Measurements from ENCODE around the gene KCNIP4. TPM values are rescaled to one million over a fixed set of nuclear protein-coding genes. Genes with fewer than 3 reads are reported as not detected.

The KCNIP4 gene
- total and polyA plus RNA-seq, 2 of the 8 experiments (the other 6 are each of a cell fraction or from before 2014, with no cell fraction given), result 0.06 TPM; not detected in 1

- Histone ChIP-seq H3K23ac (ENCODE audit: insufficient read length) (no peak overlapping the region), H3K4me2 (ENCODE audit: insufficient read depth in 1 of 2, low read depth in 2 of 2, low read length in 2 of 2) (no peak overlapping the region), H3K9ac (replicated peaks in 1 of 4; ENCODE audit: extremely low read depth in 1 of 4, low read depth in 3 of 4, low read length in 3 of 4) (no peak overlapping the region), H4K8ac (ENCODE audit: extremely low read depth, insufficient read depth, low read length) (no peak overlapping the region), H2BK20ac (ENCODE audit: low read length) (no peak overlapping the region), H2AFZ (ENCODE audit: low read length) (0 out of 2 replicates have a peak overlapping the region, but pooled peaks have one; percentile 47), H3K27ac (ENCODE audit: low read depth, low read length) (no peak overlapping the region), H3K36me3 (ENCODE audit: control insufficient read depth in 2 of 4, insufficient read depth in 4 of 4, low read length in 3 of 4) (no peaks in the 10 kb centered on the region), H2AK5ac (ENCODE audit: low read depth, low read length) (no peak overlapping the region), H3K56ac (replicated peaks; ENCODE audit: insufficient read length, low read depth, low read length) (no peak overlapping the region), H2BK5ac (ENCODE audit: low read depth, low read length) (no peak overlapping the region), H4K91ac (replicated peaks; ENCODE audit: insufficient read length, low read length) (no peak overlapping the region), H3K4me3 (ENCODE audit: extremely low read depth in 1 of 4, insufficient read depth in 2 of 4, low read depth in 3 of 4, low read length in 4 of 4) (no peak overlapping the region), H3K79me2 (ENCODE audit: control insufficient read depth in 1 of 2, insufficient read depth in 2 of 2, low read length in 2 of 2) (no peaks in the 10 kb centered on the region), H2BK120ac (replicated peaks; ENCODE audit: low read depth, low read length) (no peak overlapping the region), H4K5ac (ENCODE audit: insufficient read length, low read depth, low read length) (no peak overlapping the region), H3K27me3 (replicated peaks in 1 of 4; ENCODE audit: control insufficient read depth in 3 of 4, extremely low read depth in 1 of 4, insufficient read depth in 3 of 4, low read length in 3 of 4) (no peaks in the 10 kb centered on the region), H3K23me2 (ENCODE audit: low read depth, low read length) (no peaks in the 10 kb centered on the region), H3K18ac (ENCODE audit: extremely low read depth, low read length) (no peak overlapping the region), H2BK15ac (ENCODE audit: low read length) (no peak overlapping the region), H3K9me3 (ENCODE audit: insufficient read depth in 2 of 2, low read depth in 1 of 2, low read length in 1 of 2) (no peaks in the 10 kb centered on the region), H3K14ac (ENCODE audit: insufficient read length) (no peak overlapping the region), H4K20me1 (replicated peaks in 1 of 2; ENCODE audit: control insufficient read depth in 1 of 2, insufficient read depth in 2 of 2, low read length in 2 of 2) (no peaks in the 10 kb centered on the region), H2BK12ac (ENCODE audit: low read depth, low read length) (no peak overlapping the region), H3K79me1 (ENCODE audit: low read depth, low read length) (no peaks in the 10 kb centered on the region), H3K4ac (replicated peaks; ENCODE audit: insufficient read length, low read depth, low read length) (no peak overlapping the region), H3K4me1 (replicated peaks in 1 of 4; ENCODE audit: control insufficient read depth in 3 of 4, insufficient read depth in 4 of 4, low read length in 3 of 4) (no peaks in the 10 kb centered on the region)
- 90% methylated on average over 5 of the region's 5 CpGs; no CpG with 5 or more reads in 1 of the 2 experiments for WGBS, 2 experiments (ENCODE audit: extremely low coverage in 1 of 2, insufficient coverage in 1 of 2, insufficient read length in 1 of 2, insufficient replicate concordance in 2 of 2, low coverage in 1 of 2, low lambda C conversion rate in 2 of 2, missing lambda C conversion rate in 1 of 2)
- POLR2A ChIA-PET (ENCODE audit: partially characterized antibody), result no interaction called here
- FAIRE-seq (no peak), DNase-seq (ENCODE audit: low read depth in 1 of 2, low spot score in 2 of 2) (no peak)
- CTCF ChIA-PET (ENCODE audit: partially characterized antibody), result interaction anchor here (0.6 to 1.2 kb wide), 3 partner anchors 64 to 964 kb away, joined by 3 read pairs; no protein-coding TSS in a partner anchor
- TF ChIP-seq POLR2A (IDR thresholded peaks at IDR 0.05; ENCODE audit: control extremely low read depth in 1 of 2, low read depth in 2 of 2, low read length in 2 of 2) (no peak), RFX5 (IDR thresholded peaks at IDR 0.05; ENCODE audit: borderline replicate concordance, low read depth, low read length) (no peak), PHF8 (conservative IDR thresholded peaks at IDR 0.05; ENCODE audit: low read depth, low read length) (no peak), EP300 (IDR thresholded peaks at IDR 0.05; ENCODE audit: borderline replicate concordance in 1 of 2, low read depth in 2 of 2, low read length in 2 of 2) (no peak), BRCA1 (IDR thresholded peaks at IDR 0.05; ENCODE audit: low read depth, low read length) (no peak), CHD1 (IDR thresholded peaks at IDR 0.05; ENCODE audit: low read depth, low read length) (no peak), JUN (IDR thresholded peaks at IDR 0.05; ENCODE audit: low read depth, low read length) (no peak), TBP (IDR thresholded peaks at IDR 0.05; ENCODE audit: low read depth, low read length) (no peak), POU5F1 (IDR thresholded peaks at IDR 0.05; ENCODE audit: low read depth, low read length) (no peak), GTF2F1 (IDR thresholded peaks at IDR 0.05; ENCODE audit: borderline replicate concordance, low read depth, low read length) (no peak), SIRT6 (IDR thresholded peaks at IDR 0.05; ENCODE audit: low read length) (no peak), SP2 (IDR thresholded peaks at IDR 0.05; ENCODE audit: low read length) (no peak), KDM1A (IDR thresholded peaks at IDR 0.05; ENCODE audit: borderline replicate concordance, low read length) (no peak)
- TF ChIP-seq, protein P1, sequence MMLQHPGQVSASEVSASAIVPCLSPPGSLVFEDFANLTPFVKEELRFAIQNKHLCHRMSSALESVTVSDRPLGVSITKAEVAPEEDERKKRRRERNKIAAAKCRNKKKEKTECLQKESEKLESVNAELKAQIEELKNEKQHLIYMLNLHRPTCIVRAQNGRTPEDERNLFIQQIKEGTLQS (IDR thresholded peaks at IDR 0.05; ENCODE audit: insufficient read depth, low read depth, low read length), result no peak
These were observed 222.2 kb downstream of the KCNIP4 start for GRCh38 chr4:21726255-21726815.

Data from H1 (cell line).